Heart left ventricle (tissue), 13 donors: ENCODE measurements around the gene SMYD5.

ENCODE experiments used
- CTCF ChIP-seq, 12 donors: fragments of 200-600 bp; sonication (generic) in 4 of 12; IDR thresholded peaks; one replicate each; pipeline versions ENCODE4 v1.5.0 to v1.8.0; 2018 to 2022; ENCODE audit warnings: antibody characterized with exemption in 12 of 12, mild to moderate bottlenecking in 5 of 12
- POLR2A ChIP-seq, 2 donors: fragments of 450-650 bp; IDR thresholded peaks; one replicate each; pipeline ENCODE4 v1.6.1; 2017; ENCODE audit warnings: antibody characterized with exemption in 2 of 2, mild to moderate bottlenecking in 2 of 2, moderate library complexity in 2 of 2
- donor health status: ischemic (EF 13 %, LVEDD 7.1; RV severe dilation, severe dysfunction).
- donor health status: DM: no; HTN: yes; CAD: no.
- donor health status: DM: no; HTN: no; CAD: no.
- donor health status: ischemic (EF 25% LVEDD 6.9; RV normal size, moderate dysfunction).
- donor health status: ischemic (EF 25% LVEDD 5.7; RV mildly dilated, moderate dysfunction).
- donor health status: ischemic (EF 35%, LVEDD 5.7; RV mildly dilated, moderate dysfunction).
- donor health status: nonischemic (EF 11% LVEDD 7.7; RV severe dilation, severe dysfunction).
- donor health status: DM: yes; HTN: yes; CAD: no.
- donor health status: PGD.
- donor health status: ischemic (EF 29% LVEDD 5.4; RV normal size, mild dysfunction).
- donor health status: nonischemic (EF 23%, LVEDD 6.1; RV moderate dilation, normal function).

GRCh38 chr2:73268830-73269685, 55.0 kb downstream of the SMYD5 start:
- TF ChIP-seq CTCF (IDR thresholded peaks at IDR 0.05): peak in 1 of 12 donors; percentile 3
- TF ChIP-seq POLR2A (IDR thresholded peaks at IDR 0.05): no peak
